DOHH2 (cell line): Measurements from ENCODE around the gene ARL2BP.

Source experiments
- CTCF ChIP-seq: fragments of 200-600 bp; sonication (generic); IDR thresholded peaks from one replicate; pipeline ENCODE4 v1.5.1; 2014; ENCODE audit warnings: antibody characterized with exemption, mild to moderate bottlenecking, low read depth, low read length; ENCODE audit not compliant: poor library complexity, severe bottlenecking
- EZH2phosphoT487 ChIP-seq: fragments of 200-600 bp; sonication (generic); IDR thresholded peaks from 2 replicates; pipeline ENCODE4 v1.6.1; 2017; ENCODE audit warnings: borderline replicate concordance, mild to moderate bottlenecking, antibody characterized with exemption, low read length, moderate library complexity, mixed read lengths

DNA sequence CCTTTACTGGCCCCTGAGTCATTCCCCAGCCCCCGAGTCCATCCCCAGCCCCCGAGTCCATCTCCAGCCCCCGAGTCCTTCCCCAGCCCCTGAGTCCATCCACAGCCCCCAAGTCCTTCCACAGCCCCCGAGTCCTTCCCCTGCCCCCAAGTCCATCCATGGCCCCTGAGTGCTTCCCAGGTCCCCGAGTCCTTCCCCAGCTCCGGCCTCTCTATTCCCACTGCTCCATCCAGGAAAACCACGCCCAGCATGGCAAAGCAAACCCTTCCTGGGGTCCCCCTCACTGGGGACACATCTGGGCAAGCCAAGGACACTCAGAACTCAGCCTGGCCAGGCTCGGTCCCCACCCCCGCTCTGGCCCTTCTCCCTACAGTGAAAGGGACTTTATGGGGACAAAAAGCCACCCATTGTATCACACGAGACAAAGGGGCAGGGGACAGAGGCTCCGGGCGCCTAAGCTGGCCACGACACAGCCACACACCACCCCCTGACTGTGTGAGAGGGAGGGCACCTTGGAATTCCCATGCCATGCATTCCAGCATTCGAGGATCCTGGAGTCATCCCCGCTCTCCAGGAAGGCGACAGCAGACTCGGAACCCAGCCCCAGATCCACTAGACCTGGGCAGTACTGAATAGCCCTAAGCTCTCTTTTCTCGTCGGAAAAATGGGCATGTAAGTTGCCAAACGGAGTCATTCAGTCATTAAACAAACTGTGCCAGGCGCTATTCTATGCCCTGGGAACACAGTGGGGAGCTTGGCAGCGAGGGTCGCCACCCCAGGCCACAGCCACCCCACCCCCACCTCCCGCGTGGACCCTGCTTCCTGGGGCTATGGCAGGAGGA is 25.4 kb downstream of the ARL2BP start:
- TF ChIP-seq EZH2phosphoT487 = no peak
- no peak for TF ChIP-seq CTCF
